ENCODE measurements around the gene GAS5.

The GAS5 gene

DNA sequence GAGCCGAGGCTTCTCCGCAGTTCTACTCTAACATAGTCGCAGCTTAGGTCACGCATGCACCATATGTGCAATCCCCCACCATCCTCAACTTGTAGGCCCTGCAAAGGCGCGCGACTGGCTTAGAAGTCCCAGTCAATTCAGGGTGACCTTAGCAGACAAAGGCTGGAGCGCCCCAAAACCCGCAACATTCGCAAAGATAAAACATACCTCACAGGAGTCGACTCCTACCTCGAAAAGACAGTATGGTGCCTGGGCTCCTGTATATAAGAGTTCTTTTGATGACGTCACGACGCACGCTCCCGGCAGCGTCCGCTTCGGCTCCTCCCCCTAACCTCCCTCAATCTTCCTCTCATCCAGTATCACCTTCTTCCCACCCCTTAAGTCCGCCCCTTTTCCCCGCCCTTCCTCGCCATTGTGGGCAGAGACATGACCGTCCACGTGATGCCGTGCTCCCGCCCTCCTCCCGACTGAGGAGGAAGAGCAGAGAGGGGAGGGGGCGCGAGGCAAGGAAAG is at the start of gene GAS5:
Gene GAS5, minus strand, starts transcription at position 237 of the 513 bp plus-strand sequence.
- Mint-ChIP-seq H3K4me3 (peak within 1 kb of the TSS; percentile 98), H3K9me3 (no peaks in the 10 kb centered on the region), H3K4me1 (ENCODE audit: low read depth) (peaks cover 54% of the 10 kb centered on the region), H3K27me3 (ENCODE audit: low read depth) (no peaks in the 10 kb centered on the region), H3K36me3 (ENCODE audit: low read depth) (peaks cover 53% of the 10 kb centered on the region), H3K27ac (peak within 1 kb of the TSS; percentile 99)
- DNase-seq (ENCODE audit: low spot score), result peak; percentile 98

DNA sequence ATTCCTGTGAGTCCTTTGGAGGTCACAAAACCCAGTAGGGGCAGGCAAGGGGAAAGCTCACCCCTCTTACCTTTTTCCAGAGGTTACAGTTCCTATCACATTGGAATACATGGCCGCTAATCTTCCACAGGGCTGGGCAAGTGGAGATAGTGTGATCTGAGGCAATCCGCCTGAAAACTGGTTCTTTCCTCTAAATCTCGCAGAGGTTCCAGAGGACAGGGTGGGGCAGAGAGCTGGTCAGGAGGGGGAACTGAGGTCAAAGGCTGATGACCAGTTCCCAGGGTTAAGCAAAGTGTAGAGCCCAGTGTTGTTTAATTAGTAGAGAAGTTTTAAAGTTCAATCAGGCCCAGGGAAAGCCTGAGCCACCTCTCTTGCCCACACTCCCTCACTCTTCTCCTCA is 49.4 kb upstream of the GAS5 start, which contains the start of gene SERPINC1:
Gene SERPINC1, minus strand, starts transcription at position 179 of the 400 bp plus-strand sequence. Its CDS starts 68 bp downstream, at position 111.
- Mint-ChIP-seq H3K4me1 (ENCODE audit: low read depth) (no peaks in the 10 kb centered on the region), H3K9me3 (no peaks in the 10 kb centered on the region), H3K4me3 (no peak within 1 kb of the TSS), H3K27me3 (ENCODE audit: low read depth) (peaks cover 3% of the 10 kb centered on the region), H3K27ac (no peak within 1 kb of the TSS), H3K36me3 (ENCODE audit: low read depth) (no peaks in the 10 kb centered on the region)
- DNase-seq (ENCODE audit: low spot score), result no peak

DNA sequence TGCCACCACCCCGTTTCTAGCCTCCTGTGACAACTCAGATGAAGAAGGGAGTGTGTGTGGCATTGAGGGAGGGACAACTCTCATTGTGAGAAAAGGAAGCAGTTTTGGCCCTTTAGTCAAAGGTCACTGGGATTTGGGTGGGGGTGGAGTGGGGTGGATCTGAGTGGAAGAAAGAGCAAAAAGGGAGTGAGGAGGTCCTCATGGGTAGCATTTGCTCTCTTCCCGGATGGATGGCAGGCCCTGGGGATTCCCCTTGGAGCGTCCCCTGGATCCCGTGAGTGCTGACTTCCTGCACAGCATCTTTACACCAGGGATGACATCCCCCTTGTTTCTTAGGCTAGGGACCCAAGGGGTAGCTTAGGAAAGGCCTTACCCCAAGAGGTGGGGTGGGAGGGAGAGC is 48.9 kb upstream of the GAS5 start:
- H3K27ac Mint-ChIP-seq, result no peak overlapping the region
- peaks cover 3% of the 10 kb centered on the region for H3K27me3 Mint-ChIP-seq (ENCODE audit: low read depth)
- no peak overlapping the region for H3K4me3 Mint-ChIP-seq
- H3K36me3 Mint-ChIP-seq (ENCODE audit: low read depth), result no peaks in the 10 kb centered on the region
- H3K4me1 Mint-ChIP-seq (ENCODE audit: low read depth), result no peaks in the 10 kb centered on the region
- no peak for DNase-seq (ENCODE audit: low spot score)
- no peaks in the 10 kb centered on the region for H3K9me3 Mint-ChIP-seq

DNA sequence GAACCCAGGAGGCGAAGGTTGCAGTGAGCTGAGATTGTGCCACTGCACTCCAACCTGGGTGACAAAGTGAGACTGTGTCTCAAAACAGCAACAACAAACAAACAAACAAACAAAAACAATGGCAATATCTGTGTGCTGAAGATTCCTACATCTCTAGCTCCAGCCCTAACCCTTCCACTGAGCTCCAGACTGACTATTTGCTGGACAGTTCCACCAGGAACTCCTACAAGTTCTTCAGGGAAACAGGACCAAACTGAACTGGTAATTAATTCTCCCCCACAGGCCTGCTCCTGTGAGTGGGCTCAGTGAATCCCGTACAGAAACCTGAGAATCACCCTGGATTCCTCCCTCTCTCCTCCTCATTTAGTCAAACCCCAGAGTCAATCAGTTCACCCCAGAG is 47.8 kb upstream of the GAS5 start:
- Mint-ChIP-seq H3K9me3 (no peaks in the 10 kb centered on the region), H3K27ac (no peak overlapping the region)

DNA sequence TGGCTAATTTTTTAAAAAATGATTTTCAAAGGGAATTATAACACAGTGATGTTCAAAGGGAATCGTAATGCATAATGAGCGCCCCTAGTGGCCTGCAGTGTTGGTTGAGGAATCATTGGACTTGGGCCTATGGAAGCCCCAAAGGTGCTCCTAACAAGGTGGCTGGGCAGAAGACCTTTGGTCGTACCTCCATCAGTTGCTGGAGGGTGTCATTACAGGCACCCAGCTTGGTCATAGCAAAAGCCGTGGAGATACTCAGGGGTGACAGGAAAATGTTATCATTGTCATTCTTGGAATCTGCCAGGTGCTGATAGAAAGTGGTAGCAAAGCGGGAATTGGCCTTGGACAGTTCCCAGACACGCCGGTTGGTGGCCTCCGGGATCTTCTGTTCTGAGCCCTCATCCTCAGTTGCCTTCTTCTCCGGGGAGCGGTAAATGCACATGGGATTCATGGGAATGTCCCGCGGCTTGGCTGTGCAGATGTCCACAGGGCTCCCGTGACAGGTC is 46.6 kb upstream of the GAS5 start:
- no peak for DNase-seq (ENCODE audit: low spot score)

More for the DNA sequence above, 47.8 kb upstream of the GAS5 start:
- no peaks in the 10 kb centered on the region for H3K4me1 Mint-ChIP-seq (ENCODE audit: low read depth)
- DNase-seq (ENCODE audit: low spot score), result no peak
- no peaks in the 10 kb centered on the region for H3K36me3 Mint-ChIP-seq (ENCODE audit: low read depth)
- H3K4me3 Mint-ChIP-seq, result no peak overlapping the region
- H3K27me3 Mint-ChIP-seq (ENCODE audit: low read depth), result no peaks in the 10 kb centered on the region

DNA sequence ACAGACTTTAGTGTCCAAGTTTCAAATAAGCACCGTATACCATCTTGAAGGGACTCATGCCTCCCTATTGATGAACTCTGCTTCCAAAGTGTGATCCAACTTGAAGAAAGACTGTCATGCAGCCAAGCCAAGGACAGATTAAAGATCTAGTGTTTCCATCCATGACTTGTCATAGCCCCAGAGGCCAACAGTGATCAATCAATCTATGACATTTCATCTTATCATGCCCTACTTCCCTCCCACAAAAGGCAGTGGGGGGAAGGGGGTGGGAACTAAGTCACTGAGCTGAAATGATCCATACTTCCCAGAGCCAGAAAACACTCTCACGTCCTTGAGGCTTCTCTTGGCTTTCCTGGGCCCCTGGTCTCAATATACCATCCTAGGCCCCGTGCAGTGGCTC is 45.3 kb upstream of the GAS5 start:
- H3K4me3 Mint-ChIP-seq, result no peak overlapping the region
- no peak overlapping the region for H3K27ac Mint-ChIP-seq
- H3K36me3 Mint-ChIP-seq (ENCODE audit: low read depth), result no peaks in the 10 kb centered on the region
- no peaks in the 10 kb centered on the region for H3K27me3 Mint-ChIP-seq (ENCODE audit: low read depth)
- H3K9me3 Mint-ChIP-seq, result no peaks in the 10 kb centered on the region
- no peak for DNase-seq (ENCODE audit: low spot score)
- H3K4me1 Mint-ChIP-seq (ENCODE audit: low read depth), result no peaks in the 10 kb centered on the region

More for the DNA sequence above, 46.6 kb upstream of the GAS5 start:
- Mint-ChIP-seq H3K4me1 (ENCODE audit: low read depth) (no peaks in the 10 kb centered on the region), H3K27ac (no peak overlapping the region), H3K4me3 (no peak overlapping the region), H3K27me3 (ENCODE audit: low read depth) (no peaks in the 10 kb centered on the region), H3K9me3 (no peaks in the 10 kb centered on the region), H3K36me3 (ENCODE audit: low read depth) (no peaks in the 10 kb centered on the region)

DNA sequence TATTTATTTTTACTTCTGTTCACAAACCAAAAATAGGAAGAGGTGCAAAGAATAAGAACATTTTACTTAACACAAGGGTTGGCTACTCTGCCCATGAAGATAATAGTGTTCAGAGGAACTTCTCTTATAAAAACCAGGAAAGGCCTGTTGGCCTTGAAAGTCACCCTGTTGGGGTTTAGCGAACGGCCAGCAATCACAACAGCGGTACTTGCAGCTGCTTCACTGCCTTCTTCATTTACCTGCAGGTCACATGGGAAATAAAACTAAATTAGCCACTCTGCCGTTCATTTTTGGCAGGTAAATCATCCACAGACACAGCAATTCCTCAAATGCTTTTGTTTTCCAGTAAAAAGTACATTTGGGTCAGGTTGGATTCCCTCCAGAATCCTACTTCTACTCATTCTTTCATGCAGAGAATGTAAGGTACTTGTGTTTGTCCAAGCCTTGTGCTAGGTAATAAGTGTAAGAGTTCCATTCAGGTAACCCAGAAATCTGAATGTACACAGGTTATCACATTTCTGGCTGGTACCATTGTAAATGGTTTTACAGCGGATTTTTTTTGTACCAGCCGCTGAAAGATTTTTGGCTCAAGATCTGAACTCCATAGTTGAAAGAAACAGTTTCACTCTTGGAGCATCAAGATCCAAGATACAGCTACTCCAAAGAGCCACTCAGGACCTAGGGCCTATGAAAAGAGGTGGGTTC is 36.2 kb upstream of the GAS5 start:
- Mint-ChIP-seq H3K36me3 (ENCODE audit: low read depth) (no peaks in the 10 kb centered on the region), H3K27ac (no peak overlapping the region), H3K27me3 (ENCODE audit: low read depth) (no peaks in the 10 kb centered on the region), H3K4me3 (no peak overlapping the region), H3K4me1 (ENCODE audit: low read depth) (no peaks in the 10 kb centered on the region), H3K9me3 (no peaks in the 10 kb centered on the region)
- DNase-seq (ENCODE audit: low spot score), result no peak

DNA sequence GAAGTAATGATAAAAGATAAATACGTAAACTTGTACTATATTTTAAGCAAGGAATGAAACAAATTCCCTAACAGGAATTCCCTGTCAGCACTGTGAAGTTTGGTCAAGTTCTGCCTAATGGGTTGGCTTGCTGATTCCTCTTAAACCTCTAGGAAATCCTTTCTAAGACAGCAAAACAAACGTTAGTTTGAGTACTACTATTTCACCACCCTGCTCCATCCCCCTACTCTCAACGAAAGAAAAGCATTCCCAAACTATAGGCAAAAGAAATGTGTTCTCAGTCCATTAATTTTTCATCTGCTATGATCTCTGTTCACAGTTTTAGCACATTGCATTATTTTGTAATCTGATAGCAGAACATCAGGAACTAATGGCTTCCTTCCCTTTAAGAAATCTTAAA is 33.2 kb upstream of the GAS5 start:
- Mint-ChIP-seq H3K4me3 (no peak overlapping the region), H3K9me3 (no peaks in the 10 kb centered on the region), H3K36me3 (ENCODE audit: low read depth) (no peaks in the 10 kb centered on the region), H3K4me1 (ENCODE audit: low read depth) (no peaks in the 10 kb centered on the region), H3K27me3 (ENCODE audit: low read depth) (no peaks in the 10 kb centered on the region), H3K27ac (no peak overlapping the region)
- DNase-seq (ENCODE audit: low spot score), result no peak

DNA sequence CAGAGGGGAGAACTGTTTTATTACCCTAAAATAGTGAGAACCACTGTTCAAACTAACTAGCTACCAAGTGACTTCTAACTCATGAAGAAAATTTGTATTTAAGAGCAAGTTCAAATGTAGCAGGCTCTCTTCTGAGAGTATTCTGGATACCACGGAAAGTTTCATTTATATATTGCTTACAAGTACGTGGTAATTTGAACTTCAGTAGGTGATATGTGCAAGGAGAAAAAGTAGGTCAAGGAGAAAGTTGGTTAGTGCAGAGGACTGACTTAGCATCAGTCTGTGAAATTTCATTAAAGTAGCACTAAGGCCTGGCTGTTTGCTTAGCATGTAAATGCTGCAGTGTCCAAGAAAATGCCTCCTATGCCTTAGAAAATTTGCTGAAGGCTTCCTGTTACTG is 32.6 kb upstream of the GAS5 start:
- Mint-ChIP-seq H3K27ac (no peak overlapping the region), H3K9me3 (no peaks in the 10 kb centered on the region), H3K4me1 (ENCODE audit: low read depth) (no peaks in the 10 kb centered on the region)

DNA sequence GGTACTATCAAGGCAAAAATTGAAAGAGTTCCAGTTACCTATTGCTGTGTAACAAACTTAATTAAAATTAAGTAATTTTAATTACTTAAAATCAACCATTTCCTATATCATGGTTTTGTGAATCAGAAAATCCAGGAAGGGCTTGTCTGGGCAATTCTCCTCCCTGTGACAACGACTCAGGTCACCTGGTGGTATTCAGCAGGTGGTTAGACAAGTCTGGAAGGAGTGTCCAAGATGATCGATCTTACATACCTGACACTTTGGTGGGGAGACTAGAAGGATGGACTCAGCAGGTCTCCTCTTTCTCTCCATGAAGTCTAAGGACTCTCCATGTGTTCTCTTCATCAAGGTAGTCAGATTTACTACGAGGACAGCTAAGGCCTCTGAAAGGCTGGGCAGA is 26.4 kb upstream of the GAS5 start:
- H3K9me3 Mint-ChIP-seq, result no peaks in the 10 kb centered on the region

More for the DNA sequence above, 32.6 kb upstream of the GAS5 start:
- no peak for DNase-seq (ENCODE audit: low spot score)
- H3K36me3 Mint-ChIP-seq (ENCODE audit: low read depth), result no peaks in the 10 kb centered on the region
- no peak overlapping the region for H3K4me3 Mint-ChIP-seq
- no peaks in the 10 kb centered on the region for H3K27me3 Mint-ChIP-seq (ENCODE audit: low read depth)

DNA sequence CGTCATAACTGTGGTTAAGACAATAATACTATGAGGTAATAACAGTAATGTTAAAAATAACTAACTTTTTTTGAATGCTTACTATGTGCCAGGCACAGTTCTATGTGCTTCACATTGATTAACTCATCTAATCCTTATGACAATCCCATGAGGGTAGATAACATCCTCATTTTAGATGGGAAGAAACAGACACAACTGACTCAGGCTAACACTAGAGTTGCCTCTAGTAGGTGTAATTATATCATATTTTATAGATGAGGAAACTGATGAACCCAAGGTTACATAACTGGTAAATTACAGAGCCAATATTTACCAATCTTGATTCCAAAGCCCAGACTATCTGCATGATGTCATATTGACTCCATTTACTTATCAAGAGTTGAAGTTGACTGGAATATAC is 25.8 kb upstream of the GAS5 start:
- DNase-seq (ENCODE audit: low spot score), result no peak
- Mint-ChIP-seq H3K27ac (no peak overlapping the region), H3K27me3 (ENCODE audit: low read depth) (no peaks in the 10 kb centered on the region), H3K36me3 (ENCODE audit: low read depth) (peaks cover 16% of the 10 kb centered on the region), H3K9me3 (no peaks in the 10 kb centered on the region), H3K4me1 (ENCODE audit: low read depth) (no peaks in the 10 kb centered on the region), H3K4me3 (no peak overlapping the region)

More for the DNA sequence above, 26.4 kb upstream of the GAS5 start:
- H3K27ac Mint-ChIP-seq, result no peak overlapping the region
- H3K4me3 Mint-ChIP-seq, result no peak overlapping the region
- no peak for DNase-seq (ENCODE audit: low spot score)
- no peaks in the 10 kb centered on the region for H3K27me3 Mint-ChIP-seq (ENCODE audit: low read depth)
- peaks cover 16% of the 10 kb centered on the region for H3K36me3 Mint-ChIP-seq (ENCODE audit: low read depth)
- H3K4me1 Mint-ChIP-seq (ENCODE audit: low read depth), result no peaks in the 10 kb centered on the region

DNA sequence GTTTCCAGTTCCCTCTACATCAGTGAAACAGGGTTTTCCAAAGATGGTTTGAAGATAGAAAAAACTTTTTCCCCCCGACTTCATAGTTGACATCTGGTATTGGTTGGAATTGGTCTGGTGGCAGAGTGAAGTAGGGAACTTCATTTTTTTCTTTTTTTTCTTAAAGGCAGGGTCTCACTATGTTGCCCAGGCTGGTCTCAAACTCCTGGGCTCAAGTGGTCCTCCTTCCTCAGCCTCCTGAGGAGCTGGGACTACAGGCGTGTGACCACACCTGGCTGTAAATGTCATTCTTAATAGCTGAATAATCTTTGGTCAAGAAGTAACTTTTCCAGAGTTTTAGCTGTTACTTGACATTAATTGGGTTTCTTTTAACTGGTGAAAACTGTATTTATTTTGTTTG is 22.1 kb upstream of the GAS5 start:
- H3K27me3 Mint-ChIP-seq (ENCODE audit: low read depth), result no peaks in the 10 kb centered on the region
- DNase-seq (ENCODE audit: low spot score), result no peak
- H3K27ac Mint-ChIP-seq, result no peak overlapping the region
- H3K4me1 Mint-ChIP-seq (ENCODE audit: low read depth), result peaks cover 10% of the 10 kb centered on the region
- no peak overlapping the region for H3K4me3 Mint-ChIP-seq
- H3K9me3 Mint-ChIP-seq, result no peaks in the 10 kb centered on the region
- peaks cover 38% of the 10 kb centered on the region for H3K36me3 Mint-ChIP-seq (ENCODE audit: low read depth)

DNA sequence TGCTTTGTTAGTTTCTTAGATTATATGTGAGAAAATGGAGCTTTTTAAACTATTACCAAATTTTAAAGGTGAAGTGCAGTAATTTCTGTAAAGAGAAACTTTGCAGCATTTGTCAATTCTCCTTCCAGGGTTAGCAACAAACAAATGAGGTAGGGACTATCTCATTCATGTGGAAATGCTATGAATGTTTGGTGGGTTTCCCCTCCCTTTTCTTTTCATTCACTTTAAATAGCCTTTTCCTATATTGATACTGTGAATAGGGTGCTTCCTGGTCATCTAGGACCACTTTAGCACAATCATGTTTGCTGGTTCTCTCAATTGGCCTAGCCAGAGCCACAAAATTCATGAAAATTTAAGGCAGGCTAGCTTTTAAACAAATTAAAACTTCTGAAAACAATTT is 21.0 kb upstream of the GAS5 start:
- Mint-ChIP-seq H3K4me3 (no peak overlapping the region), H3K4me1 (ENCODE audit: low read depth) (peaks cover 10% of the 10 kb centered on the region), H3K27ac (no peak overlapping the region), H3K36me3 (ENCODE audit: low read depth) (peaks cover 36% of the 10 kb centered on the region), H3K9me3 (no peaks in the 10 kb centered on the region), H3K27me3 (ENCODE audit: low read depth) (no peaks in the 10 kb centered on the region)
- DNase-seq (ENCODE audit: low spot score), result no peak

DNA sequence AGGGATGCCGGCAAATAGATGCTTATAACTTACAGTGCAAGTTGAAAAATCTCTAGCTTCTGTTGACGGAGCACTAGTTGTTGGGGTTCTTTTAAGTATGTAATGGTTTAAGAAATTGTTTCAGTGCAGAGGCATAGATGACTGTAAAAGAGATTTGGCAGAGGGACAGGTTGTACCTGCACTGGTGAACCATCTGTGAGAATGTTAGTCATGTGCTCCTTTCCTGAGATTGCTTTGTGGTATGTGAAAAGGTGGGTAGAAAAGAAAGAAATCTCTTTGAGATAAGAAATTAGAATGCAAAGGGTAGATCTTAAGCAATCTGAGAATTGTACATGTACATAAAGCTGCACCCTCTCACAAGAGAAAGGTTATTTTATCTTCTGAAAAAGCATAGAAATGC is 19.8 kb upstream of the GAS5 start:
- no peak for DNase-seq (ENCODE audit: low spot score)
- peaks cover 36% of the 10 kb centered on the region for H3K36me3 Mint-ChIP-seq (ENCODE audit: low read depth)
- H3K27me3 Mint-ChIP-seq (ENCODE audit: low read depth), result no peaks in the 10 kb centered on the region
- no peak overlapping the region for H3K27ac Mint-ChIP-seq
- H3K4me3 Mint-ChIP-seq, result no peak overlapping the region
- H3K4me1 Mint-ChIP-seq (ENCODE audit: low read depth), result peaks cover 10% of the 10 kb centered on the region
- no peaks in the 10 kb centered on the region for H3K9me3 Mint-ChIP-seq

Data from T-helper 2 cell treated with Interferon-gamma antibody and Interleukin-4, amounts not matched to agents 5 μg/mL and 100 μg/mL, for 36 hours (primary cell).